Lower lobe of right lung (tissue), 2 donors: ENCODE data around the gene SUOX. TPM values are rescaled to one million over a fixed set of nuclear protein-coding genes. Genes with fewer than 3 reads are reported as not detected.

Source experiments
- ATAC-seq, 2 donors: fragments of 200-7000 bp; cut with Tn5 transposase; one replicate each; pipeline ENCODE4 v1.9.1; 2020 to 2022; ENCODE audit warnings: mild to moderate bottlenecking in 2 of 2, moderate library complexity in 2 of 2
- DNase-seq: peaks from one replicate; pipeline ENCODE4 v3.0.0-alpha.2; 2020
- H3K27ac ChIP-seq: fragments of 200-600 bp; one replicate; pipeline ENCODE4 v1.8.0; 2022
- H3K27me3 ChIP-seq: fragments of 200-600 bp; one replicate; pipeline ENCODE4 v1.8.0; 2022; ENCODE audit warnings: low read depth
- H3K36me3 ChIP-seq: fragments of 200-600 bp; one replicate; pipeline ENCODE4 v1.8.0; 2022; ENCODE audit warnings: mild to moderate bottlenecking
- H3K4me1 ChIP-seq: fragments of 200-600 bp; one replicate; pipeline ENCODE4 v1.8.0; 2022
- H3K4me3 ChIP-seq: fragments of 200-600 bp; one replicate; pipeline ENCODE4 v1.8.0; 2022; ENCODE audit warnings: mild to moderate bottlenecking
- H3K9me3 ChIP-seq: fragments of 200-600 bp; one replicate; pipeline ENCODE4 v1.8.0; 2022
- intact Hi-C: fragments of 100-400 bp; cut with DNase I; formaldehyde crosslinking; loops from one replicate; pipeline ENCODE4 v1.11.0; 2022
- total RNA-seq: library from RNA; stranded (reverse); fragmentation: NEBNext Ultra II Directional; extraction: Animal tissue kit (Norgen Biotek cat#: 25700); gene quantifications from one replicate; pipeline ENCODE4 v1.2.1, GENCODE V29; 2021
- TF ChIP-seq, protein P1 (sequence below): fragments of 200-600 bp; IDR thresholded peaks from one replicate; pipeline ENCODE4 v1.8.0; 2022; ENCODE audit warnings: antibody characterized with exemption, mild to moderate bottlenecking
- donor health status: DM: no; HTN: yes; CAD: no; lungs with severe emphysema.

The SUOX gene
- total RNA-seq, 1 donor from 2014 or later = 23.3 TPM

GRCh38 chr12:56007564-56008559, 10.8 kb downstream of the SUOX start:
- no peaks in the 10 kb centered on the region for H3K27me3 ChIP-seq
- H3K4me1 ChIP-seq = peaks cover 13% of the 10 kb centered on the region
- peak overlapping the region; percentile 77 for H3K4me3 ChIP-seq
- peak; percentile 93 to 96 for ATAC-seq
- H3K27ac ChIP-seq = peak overlapping the region; percentile 88
- H3K36me3 ChIP-seq = peaks cover 17% of the 10 kb centered on the region
- intact Hi-C loops = no loop called here
- H3K9me3 ChIP-seq = no peaks in the 10 kb centered on the region
- TF ChIP-seq, protein P1, sequence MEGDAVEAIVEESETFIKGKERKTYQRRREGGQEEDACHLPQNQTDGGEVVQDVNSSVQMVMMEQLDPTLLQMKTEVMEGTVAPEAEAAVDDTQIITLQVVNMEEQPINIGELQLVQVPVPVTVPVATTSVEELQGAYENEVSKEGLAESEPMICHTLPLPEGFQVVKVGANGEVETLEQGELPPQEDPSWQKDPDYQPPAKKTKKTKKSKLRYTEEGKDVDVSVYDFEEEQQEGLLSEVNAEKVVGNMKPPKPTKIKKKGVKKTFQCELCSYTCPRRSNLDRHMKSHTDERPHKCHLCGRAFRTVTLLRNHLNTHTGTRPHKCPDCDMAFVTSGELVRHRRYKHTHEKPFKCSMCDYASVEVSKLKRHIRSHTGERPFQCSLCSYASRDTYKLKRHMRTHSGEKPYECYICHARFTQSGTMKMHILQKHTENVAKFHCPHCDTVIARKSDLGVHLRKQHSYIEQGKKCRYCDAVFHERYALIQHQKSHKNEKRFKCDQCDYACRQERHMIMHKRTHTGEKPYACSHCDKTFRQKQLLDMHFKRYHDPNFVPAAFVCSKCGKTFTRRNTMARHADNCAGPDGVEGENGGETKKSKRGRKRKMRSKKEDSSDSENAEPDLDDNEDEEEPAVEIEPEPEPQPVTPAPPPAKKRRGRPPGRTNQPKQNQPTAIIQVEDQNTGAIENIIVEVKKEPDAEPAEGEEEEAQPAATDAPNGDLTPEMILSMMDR = no peak
- peak; percentile 71 for DNase-seq

GRCh38 chr12:56010111-56010570, 13.1 kb downstream of the SUOX start:
- Histone ChIP-seq H3K27me3 (no peaks in the 10 kb centered on the region), H3K4me1 (peaks cover 13% of the 10 kb centered on the region), H3K36me3 (no peaks in the 10 kb centered on the region), H3K4me3 (no peak overlapping the region), H3K27ac (no peak overlapping the region), H3K9me3 (no peaks in the 10 kb centered on the region)
- no peak for DNase-seq
- ATAC-seq = no peak
- TF ChIP-seq, protein P1 = no peak
- intact Hi-C loops = no loop called here

DNA sequence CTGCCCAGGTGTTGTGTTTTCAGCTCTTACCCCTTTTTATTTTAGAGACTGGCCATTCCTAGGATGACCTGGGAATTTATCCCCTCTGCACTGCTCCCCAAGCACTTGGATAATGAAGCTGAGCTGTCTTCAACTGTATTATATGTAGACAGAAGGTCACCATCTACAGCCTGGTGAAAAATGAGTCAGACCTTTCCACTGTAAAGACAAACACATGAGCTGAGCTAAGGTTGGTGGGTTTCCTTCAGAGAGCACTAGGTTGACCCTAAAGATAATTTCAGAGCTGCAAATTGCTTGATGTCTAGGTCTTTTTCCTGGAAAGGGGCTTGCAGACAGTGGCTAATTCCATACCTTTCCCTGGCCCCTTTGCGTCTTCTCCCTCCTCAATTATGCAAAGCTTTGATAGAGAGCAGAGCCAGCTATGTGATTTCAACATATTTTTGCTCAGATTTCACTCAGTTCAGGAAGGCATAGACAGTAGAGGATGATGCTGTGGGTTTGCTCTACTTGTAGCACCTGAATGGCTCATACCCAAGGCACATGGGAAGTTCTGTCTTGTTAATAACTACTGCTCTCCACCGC, 14.5 kb downstream of the SUOX start:
- TF ChIP-seq, protein P1 = no peak
- intact Hi-C loops = no loop called here
- H3K4me3 ChIP-seq = no peak overlapping the region
- ATAC-seq (no peak), DNase-seq (no peak)
- H3K9me3 ChIP-seq = no peaks in the 10 kb centered on the region
- H3K36me3 ChIP-seq = no peaks in the 10 kb centered on the region
- H3K27me3 ChIP-seq = no peaks in the 10 kb centered on the region
- H3K27ac ChIP-seq = no peak overlapping the region
- peaks cover 13% of the 10 kb centered on the region for H3K4me1 ChIP-seq

DNA sequence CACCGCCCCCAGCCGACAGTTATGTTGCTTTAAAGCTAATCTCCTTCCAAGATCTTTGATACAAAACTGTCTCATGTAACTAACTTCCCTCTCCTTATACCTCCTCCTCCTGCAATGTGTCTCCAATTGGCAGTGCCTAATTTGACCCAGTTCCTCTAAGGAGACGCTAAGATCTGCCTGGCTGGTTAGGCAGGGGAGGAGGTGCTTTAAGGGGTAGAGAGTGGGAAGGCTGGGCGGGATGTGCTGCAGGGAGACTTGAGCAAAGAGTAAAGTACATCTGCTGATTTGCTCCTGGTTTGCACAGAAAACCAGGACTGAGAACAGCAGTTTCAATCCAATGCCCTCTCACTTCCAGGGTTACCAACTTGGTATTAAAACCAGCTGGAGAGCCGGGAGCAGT, 16.4 kb downstream of the SUOX start:
- Histone ChIP-seq H3K4me3 (no peak overlapping the region), H3K27me3 (no peaks in the 10 kb centered on the region), H3K36me3 (no peaks in the 10 kb centered on the region), H3K9me3 (no peaks in the 10 kb centered on the region), H3K27ac (no peak overlapping the region), H3K4me1 (no peaks in the 10 kb centered on the region)
- intact Hi-C loops = no loop called here
- no peak for DNase-seq
- ATAC-seq = no peak
- TF ChIP-seq, protein P1 = no peak

DNA sequence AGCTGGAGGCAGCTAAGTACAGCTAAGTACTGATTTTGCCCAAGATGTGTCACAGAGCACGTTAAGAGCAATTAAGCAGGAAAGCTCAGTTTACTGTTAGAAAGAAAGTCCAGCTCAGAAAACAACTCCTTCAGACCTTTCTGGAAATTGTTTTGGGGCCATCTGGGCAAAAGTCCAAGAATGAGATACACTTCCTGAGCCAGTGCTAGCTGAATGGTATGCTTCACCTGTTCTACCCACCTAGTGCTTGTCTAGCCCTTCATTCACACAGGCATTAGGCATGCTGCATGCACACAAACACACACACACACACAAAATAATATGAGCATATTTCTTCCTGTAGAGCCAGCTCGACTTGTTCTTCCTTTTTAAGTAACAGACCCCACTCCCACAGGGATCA, 17.1 kb downstream of the SUOX start:
- no peak overlapping the region for H3K4me3 ChIP-seq
- DNase-seq (no peak), ATAC-seq (peak; percentile 84)
- H3K27ac ChIP-seq = peak overlapping the region; percentile 51
- H3K4me1 ChIP-seq = no peaks in the 10 kb centered on the region
- TF ChIP-seq, protein P1 = no peak
- intact Hi-C loops = no loop called here
- no peaks in the 10 kb centered on the region for H3K36me3 ChIP-seq
- no peaks in the 10 kb centered on the region for H3K9me3 ChIP-seq
- no peaks in the 10 kb centered on the region for H3K27me3 ChIP-seq
